Endothelial cell of umbilical vein (primary cell): ENCODE measurements around the gene COL13A1. TPM values are rescaled to one million over a fixed set of nuclear protein-coding genes. Genes with fewer than 3 reads are reported as not detected.

Experiments used
- BruUV-seq: library from RNA; stranded (reverse); fragments of 400-500 nt; replicated peaks from 2 replicates; lab custom pipeline; 2021; lab: Mats Ljungman, UMichigan
- CTCF ChIA-PET: fragments of 300-600, 350-600 bp; sonication (Branson Sonifier 250); formaldehyde crosslinking; loops from one replicate; lab custom pipeline; 2021; ENCODE audit warnings: antibody characterized with exemption, inconsistent platforms; lab: Charles Lee
- POLR2A ChIA-PET: fragments of 300-600, 350-600 bp; sonication (Branson Sonifier 250); formaldehyde crosslinking; loops from one replicate; lab custom pipeline; 2021; ENCODE audit warnings: antibody characterized with exemption, inconsistent platforms; lab: Charles Lee
- DNase-seq: peaks from one replicate; pipeline ENCODE4 v3.0.0-alpha.2; 2011; ENCODE audit warnings: low read depth, low spot score
- FAIRE-seq: peaks from 2 replicates; lab custom pipeline; 2011; peaks lifted over from hg19 to GRCh38; lab: Jason Lieb, UNC
- H2AFZ ChIP-seq: 2 replicates; pipeline ENCODE4 v1.6.0; 2012; ENCODE audit warnings: low read depth, low read length, control low read depth, inconsistent platforms
- H3K27ac ChIP-seq: 2 replicates; pipeline ENCODE4 v1.5.1; 2011; ENCODE audit warnings: low read depth, mild to moderate bottlenecking, control low read depth, low read length, moderate library complexity; ENCODE audit not compliant: insufficient read depth
- H3K27me3 ChIP-seq, 2 experiments: 2 replicates each; pipeline versions ENCODE4 v1.6.0 to v1.6.1; 2011; ENCODE audit warnings: low read length in 2 of 2, mixed read lengths in 1 of 2; ENCODE audit not compliant: control insufficient read depth in 2 of 2, insufficient read depth in 2 of 2
- H3K36me3 ChIP-seq, 2 experiments: 2 replicates in 1 of 2; 3 replicates in 1 of 2; pipeline ENCODE4 v1.5.1; 2011; ENCODE audit warnings: low read length in 2 of 2, mild to moderate bottlenecking in 1 of 2, moderate library complexity in 1 of 2; ENCODE audit not compliant: control insufficient read depth in 2 of 2, insufficient read depth in 2 of 2; ENCODE audit errors: extremely low read depth in 1 of 2
- H3K4me1 ChIP-seq: 3 replicates; pipeline ENCODE4 v1.5.1; 2011; ENCODE audit warnings: mild to moderate bottlenecking, low read length; ENCODE audit not compliant: control insufficient read depth, insufficient read depth; ENCODE audit errors: extremely low read depth
- H3K4me2 ChIP-seq: 2 replicates; pipeline ENCODE4 v1.6.1; 2011; ENCODE audit warnings: low read length, control low read depth, mixed read lengths; ENCODE audit not compliant: insufficient read depth
- H3K4me3 ChIP-seq, 3 experiments: fragments of 200-600 bp in 1 of 3; sonication (generic), shearing (Covaris generic) in 1 of 3; replicated peaks in 1 of 3; 2 replicates each; pipeline ENCODE4 v1.5.1; 2011 to 2016; ENCODE audit warnings: control low read depth in 3 of 3, low read length in 3 of 3, mild to moderate bottlenecking in 2 of 3, inconsistent platforms in 1 of 3, low read depth in 1 of 3, moderate library complexity in 1 of 3; ENCODE audit not compliant: insufficient read depth in 1 of 3
- H3K79me2 ChIP-seq: 2 replicates; pipeline ENCODE4 v1.6.0; 2012; ENCODE audit warnings: low read length, inconsistent platforms; ENCODE audit not compliant: control insufficient read depth, insufficient read depth
- H3K9ac ChIP-seq: replicated peaks from 2 replicates; pipeline ENCODE3; 2011; ENCODE audit warnings: low read length, control low read depth; ENCODE audit not compliant: insufficient read depth; ENCODE audit errors: extremely low read depth
- H3K9me1 ChIP-seq: replicated peaks from 3 replicates; pipeline ENCODE4 v1.6.0; 2011; ENCODE audit warnings: mild to moderate bottlenecking, low read length; ENCODE audit not compliant: control insufficient read depth, insufficient read depth; ENCODE audit errors: extremely low read depth
- H3K9me3 ChIP-seq: replicated peaks from 2 replicates; pipeline ENCODE4 v1.5.1; 2012; ENCODE audit warnings: low read length, inconsistent platforms; ENCODE audit not compliant: control insufficient read depth, insufficient read depth
- H4K20me1 ChIP-seq: replicated peaks from 2 replicates; pipeline ENCODE3; 2011; ENCODE audit warnings: mild to moderate bottlenecking, low read length; ENCODE audit not compliant: control insufficient read depth, insufficient read depth; ENCODE audit errors: extremely low read depth
- CTCF ChIP-seq, 2 donors: IDR thresholded peaks; 1 replicate in 1 of 2; 2 replicates in 1 of 2; pipeline ENCODE4 v1.5.1; 2011; ENCODE audit warnings: low read length in 2 of 2, mild to moderate bottlenecking in 2 of 2, moderate library complexity in 2 of 2, control low read depth in 1 of 2, inconsistent platforms in 1 of 2, low read depth in 1 of 2; ENCODE audit not compliant: insufficient read depth in 1 of 2; ENCODE audit errors: extremely low read depth in 1 of 2
- EZH2 ChIP-seq: IDR thresholded peaks from 2 replicates; pipeline ENCODE4 v1.6.1; 2012; ENCODE audit warnings: borderline replicate concordance, low read depth, mild to moderate bottlenecking, moderate library complexity, low read length, inconsistent platforms; ENCODE audit not compliant: severe bottlenecking
- FOS ChIP-seq: IDR thresholded peaks from 2 replicates; pipeline ENCODE4 v1.6.1; 2011; ENCODE audit warnings: mild to moderate bottlenecking, low read length, moderate library complexity, borderline replicate concordance; ENCODE audit not compliant: insufficient read depth
- GATA2 ChIP-seq: IDR thresholded peaks from 2 replicates; pipeline ENCODE4 v1.7.0; 2011; ENCODE audit warnings: low read depth, mild to moderate bottlenecking, moderate library complexity, mixed read lengths, low read length; ENCODE audit not compliant: insufficient read length, insufficient read depth
- JUN ChIP-seq: IDR thresholded peaks from 2 replicates; pipeline ENCODE4 v1.6.1; 2011; ENCODE audit warnings: borderline replicate concordance, low read depth; ENCODE audit not compliant: insufficient read length, insufficient read depth
- MAX ChIP-seq: IDR thresholded peaks from 2 replicates; pipeline ENCODE4 v1.6.1; 2011; ENCODE audit not compliant: insufficient read depth, insufficient read length
- MYC ChIP-seq: IDR thresholded peaks from one replicate; pipeline ENCODE4 v1.6.1; 2011; ENCODE audit warnings: mild to moderate bottlenecking, low read depth, low read length
- POLR2A ChIP-seq: IDR thresholded peaks from 2 replicates; pipeline ENCODE4 v1.6.1; 2012; ENCODE audit warnings: low read depth, mild to moderate bottlenecking, control low read depth, low read length
- POLR2AphosphoS5 ChIP-seq: IDR thresholded peaks from 2 replicates; pipeline ENCODE4 v1.6.1; 2012; ENCODE audit warnings: low read depth, mild to moderate bottlenecking, control low read depth, low read length, moderate library complexity; ENCODE audit not compliant: insufficient read depth
- dilution Hi-C: fragments of 300-500 bp; cut with MboI; formaldehyde crosslinking; loops from one replicate; pipeline ENCODE4 v1.15.0; 2019; ENCODE audit warnings: low sequenced_read_pairs; ENCODE audit not compliant: extremely low pct_ligation_motif_present
- intact Hi-C: fragments of 100-400 bp; cut with micrococcal nuclease; formaldehyde crosslinking; loops from one replicate; pipeline ENCODE4 v1.10.0; 2022
- polyA plus RNA-seq, 4 experiments: library from polyadenylated mRNA; depleted of rRNA in 3 of 4; stranded (reverse) in 3 of 4; unstranded in 1 of 4; fragments of >200 nt; gene quantifications; 2 replicates each; pipeline versions ENCODE4 v1.2.1 to v1.2.3, GENCODE V29; 2011 to 2012; ENCODE audit warnings: missing spikeins in 1 of 4
- total RNA-seq: library from RNA; stranded (reverse); gene quantifications from 2 replicates; pipeline ENCODE4 v1.2.3, GENCODE V29; 2021

COL13A1 gene
- total and polyA plus RNA-seq, 2 donors (not counting 3 experiments of a cell fraction or from before 2014, with no cell fraction given) = 21.4 to 47.5 TPM

GRCh38 chr10:69876931-69877330, 75.2 kb downstream of the COL13A1 start:
- DNase-seq = no peak
- H3K79me2 ChIP-seq = no peaks in the 10 kb centered on the region
- H3K36me3 ChIP-seq = no peaks in the 10 kb centered on the region
- ChIA-PET CTCF (interaction anchor here (1.5 to 3.5 kb wide), 3 partner anchors 11 to 74 kb away, joined by 4 to 11 read pairs (median 4); no protein-coding TSS in a partner anchor), POLR2A (no interaction called here)
- TF ChIP-seq CTCF (IDR thresholded peaks at IDR 0.05; ENCODE audit: extremely low read depth in 1 of 2, insufficient read depth in 1 of 2, low read depth in 1 of 2, low read length in 2 of 2) = no peak
- no peaks in the 10 kb centered on the region for H3K9me1 ChIP-seq
- dilution Hi-C loops = no loop called here
- H3K9me3 ChIP-seq = no peaks in the 10 kb centered on the region
- H2AFZ ChIP-seq = no peak overlapping the region
- no TSS peak for BruUV-seq
- H3K27me3 ChIP-seq = no peaks in the 10 kb centered on the region
- no peak for FAIRE-seq
- peaks cover 13% of the 10 kb centered on the region for H3K4me1 ChIP-seq
- no peak overlapping the region for H3K4me3 ChIP-seq
- H3K27ac ChIP-seq = no peak overlapping the region
- intact Hi-C loops = no loop called here
- no peaks in the 10 kb centered on the region for H4K20me1 ChIP-seq
- no peak overlapping the region for H3K4me2 ChIP-seq
- no peak overlapping the region for H3K9ac ChIP-seq

- ChIA-PET POLR2A (no interaction called here), CTCF (no interaction called here)
- H3K4me2 ChIP-seq = no peak overlapping the region
- no peak for TF ChIP-seq POLR2AphosphoS5
- no peak for TF ChIP-seq JUN
- no peak for TF ChIP-seq CTCF (IDR thresholded peaks at IDR 0.05; ENCODE audit: extremely low read depth in 1 of 2, insufficient read depth in 1 of 2, low read depth in 1 of 2, low read length in 2 of 2)
- TF ChIP-seq FOS = no peak
- no peak for TF ChIP-seq MAX
- TF ChIP-seq POLR2A = no peak
- TF ChIP-seq MYC = no peak
- TF ChIP-seq EZH2 = no peak
- TF ChIP-seq GATA2 = no peak
- no peaks in the 10 kb centered on the region for H4K20me1 ChIP-seq
- H3K9me3 ChIP-seq = no peaks in the 10 kb centered on the region
- H3K79me2 ChIP-seq = no peaks in the 10 kb centered on the region
- H3K9me1 ChIP-seq = no peaks in the 10 kb centered on the region
- no peaks in the 10 kb centered on the region for H3K36me3 ChIP-seq
- H3K27me3 ChIP-seq = no peaks in the 10 kb centered on the region
- dilution Hi-C loops = no loop called here
- DNase-seq (no peak), FAIRE-seq (no peak)
- peaks cover 13% of the 10 kb centered on the region for H3K4me1 ChIP-seq
- H3K9ac ChIP-seq = no peak overlapping the region
- intact Hi-C loops = no loop called here
- H3K4me3 ChIP-seq = no peak overlapping the region
- H3K27ac ChIP-seq = no peak overlapping the region
- no TSS peak for BruUV-seq
- H2AFZ ChIP-seq = no peak overlapping the region
Measured at GRCh38 chr10:69878038-69878437, 76.3 kb downstream of the COL13A1 start.
